OCI-LY3 (cell line): Measurements from ENCODE around the gene AUTS2.

Experiments used
- EZH2phosphoT487 ChIP-seq: fragments of 200-600 bp; shearing (Covaris generic); IDR thresholded peaks from 2 replicates; pipeline ENCODE4 v1.6.1; 2018; ENCODE audit warnings: antibody characterized with exemption, mixed run types, low read depth
- TF ChIP-seq, protein P1 (sequence below): fragments of 200-600, 300-600 bp; sonication (generic); IDR thresholded peaks from 2 replicates; pipeline ENCODE4 v1.5.1; 2014; ENCODE audit warnings: antibody characterized with exemption, low read length, low read depth

DNA sequence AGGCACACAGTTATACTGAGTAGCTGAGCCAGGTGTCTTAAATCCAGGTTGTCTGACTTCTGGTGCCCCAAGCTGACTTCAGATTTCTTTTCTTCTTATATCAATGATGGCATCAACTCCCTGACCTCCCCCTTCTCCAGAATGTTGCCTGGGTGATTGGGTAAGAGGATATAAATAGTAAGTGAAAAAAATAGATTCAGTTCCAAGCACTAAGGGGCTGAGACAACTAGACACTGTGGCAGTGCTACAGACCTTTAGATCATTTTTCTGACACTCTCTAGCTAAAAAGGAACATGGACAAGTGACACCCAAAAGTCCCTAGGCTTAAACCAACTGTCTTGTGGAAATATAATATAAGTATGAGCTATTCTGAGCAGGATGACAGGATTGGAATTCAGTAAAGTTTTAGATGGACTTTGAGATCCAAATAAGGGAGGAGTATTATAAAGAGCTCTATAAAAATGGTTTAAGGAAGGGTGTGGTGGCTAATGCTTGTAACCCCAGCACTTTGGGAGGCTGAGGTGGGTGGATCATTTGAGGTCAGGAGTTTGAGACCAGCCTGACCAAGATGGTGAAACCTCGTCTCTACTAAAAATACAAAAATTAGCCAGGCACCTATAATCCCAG, 944.6 kb downstream of the AUTS2 start:
- TF ChIP-seq, protein P1, sequence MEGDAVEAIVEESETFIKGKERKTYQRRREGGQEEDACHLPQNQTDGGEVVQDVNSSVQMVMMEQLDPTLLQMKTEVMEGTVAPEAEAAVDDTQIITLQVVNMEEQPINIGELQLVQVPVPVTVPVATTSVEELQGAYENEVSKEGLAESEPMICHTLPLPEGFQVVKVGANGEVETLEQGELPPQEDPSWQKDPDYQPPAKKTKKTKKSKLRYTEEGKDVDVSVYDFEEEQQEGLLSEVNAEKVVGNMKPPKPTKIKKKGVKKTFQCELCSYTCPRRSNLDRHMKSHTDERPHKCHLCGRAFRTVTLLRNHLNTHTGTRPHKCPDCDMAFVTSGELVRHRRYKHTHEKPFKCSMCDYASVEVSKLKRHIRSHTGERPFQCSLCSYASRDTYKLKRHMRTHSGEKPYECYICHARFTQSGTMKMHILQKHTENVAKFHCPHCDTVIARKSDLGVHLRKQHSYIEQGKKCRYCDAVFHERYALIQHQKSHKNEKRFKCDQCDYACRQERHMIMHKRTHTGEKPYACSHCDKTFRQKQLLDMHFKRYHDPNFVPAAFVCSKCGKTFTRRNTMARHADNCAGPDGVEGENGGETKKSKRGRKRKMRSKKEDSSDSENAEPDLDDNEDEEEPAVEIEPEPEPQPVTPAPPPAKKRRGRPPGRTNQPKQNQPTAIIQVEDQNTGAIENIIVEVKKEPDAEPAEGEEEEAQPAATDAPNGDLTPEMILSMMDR: no peak
- TF ChIP-seq EZH2phosphoT487: no peak
